GM18498 (cell line): ENCODE data around the gene FUZ.

Source experiments
- ATAC-seq: cut with Tn5 transposase; IDR thresholded peaks from one replicate; pipeline ENCODE4 v1.9.1; 2021; ENCODE audit warnings: mild to moderate bottlenecking, moderate library complexity; ENCODE audit not compliant: unreplicated experiment

Gene FUZ

DNA sequence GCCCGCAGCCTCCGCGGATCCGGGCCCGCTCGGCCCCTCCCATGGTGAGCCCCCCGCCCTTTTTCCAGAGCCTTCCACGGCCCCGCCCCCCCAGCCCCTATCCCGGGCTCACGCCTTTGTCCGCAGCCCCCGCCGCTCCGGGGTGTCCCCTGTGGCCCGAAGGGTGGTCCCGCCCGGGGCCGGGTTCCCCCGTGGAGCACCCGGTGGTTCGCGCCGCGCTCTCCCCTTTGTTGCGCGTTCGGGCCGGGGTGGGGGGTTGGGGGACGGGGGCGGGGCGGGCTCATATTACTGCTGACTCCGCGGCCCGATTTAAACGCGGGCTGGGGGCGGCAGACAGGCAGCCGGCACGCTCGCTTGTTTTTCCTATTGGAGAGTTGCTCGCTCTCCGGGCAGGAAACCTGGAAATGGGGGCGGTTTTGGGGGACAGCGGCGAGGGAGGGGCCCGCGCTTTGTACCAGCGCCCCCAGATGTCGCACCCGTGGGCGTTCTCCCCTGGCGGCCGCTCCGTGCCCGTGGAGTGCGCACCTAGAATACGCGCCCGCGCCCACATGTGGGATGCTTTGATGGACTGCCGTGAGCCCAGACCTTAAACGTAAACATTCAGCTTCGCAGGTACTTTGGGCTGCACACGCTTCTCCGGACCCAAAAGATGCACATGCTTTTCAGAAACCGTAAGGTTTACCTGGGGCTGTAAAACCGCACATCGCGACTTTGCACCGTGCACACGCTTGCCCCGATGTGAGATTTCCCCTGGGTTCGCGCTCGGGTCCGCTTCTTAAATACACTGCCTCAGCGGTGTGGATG, 38.6 kb upstream of the FUZ start:
- no peak for ATAC-seq

DNA sequence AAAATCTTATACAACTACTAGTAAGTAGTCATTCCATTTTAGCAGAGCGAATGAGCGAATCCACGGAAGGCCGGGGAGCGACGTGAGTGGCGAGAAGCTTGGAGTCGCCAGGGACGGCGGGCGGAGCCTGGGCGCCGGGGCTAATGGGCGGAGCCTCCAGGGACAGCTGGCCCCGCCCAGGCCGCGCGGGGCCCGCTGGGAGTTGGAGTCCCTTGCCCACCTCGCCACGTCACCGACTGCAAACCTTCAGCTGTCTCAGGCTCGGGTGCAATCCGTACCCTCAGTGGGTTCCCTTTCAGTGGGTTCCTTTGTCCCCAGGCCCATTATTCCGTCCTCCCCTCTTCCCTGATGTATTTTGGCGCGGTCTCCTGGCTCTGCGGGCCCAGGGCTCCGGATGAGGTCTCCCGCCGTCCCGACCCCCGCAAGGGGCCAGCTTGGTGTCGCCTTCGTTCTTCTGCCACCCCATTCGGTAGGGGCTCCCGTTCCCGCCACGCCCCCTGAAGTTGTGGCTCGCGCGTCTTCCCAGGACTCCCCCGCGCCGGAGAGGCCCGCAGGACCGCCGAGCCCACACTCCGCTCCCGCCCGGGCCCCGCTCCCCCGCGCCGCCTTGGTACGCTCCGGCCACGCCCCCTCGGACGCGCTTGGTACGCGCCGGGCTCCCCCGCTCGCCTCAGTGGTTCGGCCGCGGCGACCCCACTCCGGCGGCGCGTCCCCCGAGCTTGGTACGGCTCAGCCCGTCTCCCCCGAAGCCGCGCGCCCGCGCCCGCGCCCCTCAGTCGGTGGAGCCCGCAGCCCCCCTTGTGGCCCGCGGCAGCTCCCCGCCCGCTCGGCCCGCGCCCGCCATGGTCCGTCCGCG, 37.6 kb upstream of the FUZ start, which contains the start of gene PTOV1:
PTOV1 (plus strand) TSS at position 673 of the 856 bp plus-strand sequence.
- ATAC-seq: peak; percentile 77

DNA sequence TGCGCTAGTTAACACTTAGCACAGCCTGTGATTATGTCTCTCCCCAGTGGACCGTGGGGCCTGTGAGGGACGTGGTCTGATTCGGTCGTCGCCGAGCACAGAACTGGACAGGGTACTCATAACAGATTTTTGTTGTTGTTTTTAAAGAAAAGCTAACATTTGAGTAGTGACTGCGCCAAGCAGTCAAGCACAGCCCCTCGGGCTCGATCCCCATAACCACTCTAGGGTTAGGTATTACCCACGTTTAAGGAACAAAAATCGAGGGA, 37.1 kb upstream of the FUZ start:
- ATAC-seq: no peak

DNA sequence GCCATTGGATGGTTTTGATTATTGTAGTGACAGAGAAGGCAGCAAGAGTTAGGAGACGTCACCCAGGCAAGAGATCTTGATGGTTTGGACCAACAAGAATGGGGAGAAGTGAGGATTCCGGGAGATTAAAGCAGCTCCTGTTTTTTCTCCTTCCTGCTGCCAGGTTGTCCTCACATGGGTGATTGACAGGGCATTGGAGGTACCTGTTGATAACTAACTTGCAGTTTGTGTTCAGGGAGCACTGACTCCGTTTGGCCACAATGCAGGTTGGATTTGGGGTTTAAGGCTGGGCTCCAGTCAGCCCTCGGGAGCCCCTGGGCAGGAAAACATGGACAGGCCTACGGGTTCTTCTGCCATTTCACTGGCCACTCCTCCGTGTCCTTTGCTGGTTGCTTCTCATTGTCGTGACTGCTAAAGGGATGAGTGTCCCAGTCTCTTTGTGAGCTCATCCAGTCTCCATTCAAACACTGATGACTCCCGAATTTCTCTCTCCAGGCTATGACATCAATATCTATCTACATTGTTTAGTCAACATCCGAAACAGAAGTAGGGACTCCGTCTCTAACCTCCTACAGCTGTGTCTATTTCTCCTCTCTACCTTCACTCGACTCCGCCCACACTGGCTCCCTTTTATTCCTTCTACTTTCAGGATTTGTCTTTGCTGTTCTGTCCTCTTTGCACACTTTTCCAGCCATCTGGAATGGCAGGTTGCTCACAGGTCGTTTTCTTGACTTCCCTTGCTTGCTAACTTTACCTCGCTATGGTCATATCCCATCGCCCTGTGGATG, 36.5 kb upstream of the FUZ start:
- no peak for ATAC-seq

DNA sequence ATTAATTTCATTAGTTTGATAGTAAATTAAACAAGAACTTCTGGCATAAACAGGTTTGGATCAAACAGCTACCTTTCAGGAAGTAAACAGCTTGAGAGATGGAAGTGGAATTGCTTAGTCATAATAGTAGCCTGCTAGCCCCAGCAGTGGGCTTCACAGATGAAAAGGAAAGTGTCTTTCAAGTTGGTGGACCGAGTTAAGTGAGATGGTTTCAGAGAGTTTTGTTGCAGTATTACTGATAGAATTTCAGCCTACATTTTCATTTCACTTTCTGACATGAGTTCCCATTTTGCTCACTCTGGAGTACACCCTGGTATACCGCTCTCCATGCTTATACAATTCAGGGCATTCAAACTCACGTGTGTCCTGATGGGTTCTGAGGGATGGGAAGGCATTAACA, 35.8 kb upstream of the FUZ start:
- no peak for ATAC-seq

DNA sequence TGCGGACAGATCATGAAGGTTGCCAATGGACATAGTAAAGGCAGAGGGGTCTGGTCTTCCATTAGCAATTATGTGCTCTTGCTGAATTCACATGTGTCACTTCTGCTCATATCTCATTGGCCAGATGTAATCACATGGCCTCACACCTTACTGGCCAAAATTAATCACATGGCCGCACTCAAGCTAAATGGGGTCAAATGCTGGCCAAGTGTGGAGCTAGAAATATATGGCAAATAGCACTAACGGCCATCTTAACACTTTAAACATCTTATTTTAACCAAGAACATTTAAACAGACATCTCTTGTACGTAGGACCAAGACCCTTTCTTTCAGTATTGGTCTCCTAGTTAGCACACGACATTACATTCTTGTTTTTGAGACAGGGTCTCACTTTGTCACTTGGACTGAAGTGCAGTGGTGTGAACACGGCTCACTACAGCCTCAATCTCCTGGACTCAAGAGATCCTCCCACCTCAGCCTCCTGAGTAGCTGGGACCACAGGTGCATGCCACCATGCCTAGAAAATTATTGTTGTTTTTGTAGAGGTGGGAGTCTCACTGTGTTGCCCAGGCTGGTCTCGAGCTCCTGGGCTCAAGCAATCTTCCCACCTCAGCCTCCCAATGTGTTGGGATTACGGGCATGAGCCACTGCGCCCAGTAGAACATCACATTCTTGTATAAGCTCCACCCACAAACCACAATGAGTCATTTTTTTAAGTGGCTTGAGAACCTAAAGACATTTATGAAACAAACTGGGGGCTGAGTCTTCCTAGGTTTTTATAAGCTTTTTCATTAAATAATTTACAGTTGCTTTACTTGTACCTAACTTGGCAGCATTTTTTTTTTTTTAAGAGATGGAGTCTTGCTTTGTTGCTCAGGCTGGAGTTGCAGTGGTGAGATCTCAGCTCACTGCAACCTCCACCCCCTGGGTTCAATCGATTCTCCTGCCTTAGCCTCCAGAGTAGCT, 34.9 kb upstream of the FUZ start:
- ATAC-seq: no peak

DNA sequence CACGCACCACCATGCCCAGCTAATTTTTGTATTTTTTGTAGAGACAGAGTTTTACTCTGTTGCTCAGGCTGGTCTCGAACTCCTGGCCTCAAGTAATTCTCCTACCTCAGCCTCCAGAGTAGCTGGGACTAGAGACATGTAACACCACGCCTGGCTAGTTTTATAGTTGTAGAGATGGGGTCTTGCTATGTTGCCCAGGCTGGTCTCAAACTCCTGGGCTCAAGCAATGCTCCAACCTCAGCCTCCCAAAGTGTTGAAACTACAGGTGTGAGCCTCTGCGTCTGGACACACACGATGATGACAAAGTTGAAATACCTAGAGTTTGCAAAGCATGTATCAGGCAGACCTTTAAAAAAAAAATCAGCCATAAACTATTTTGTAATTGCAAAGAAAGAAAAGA, 33.3 kb upstream of the FUZ start:
- no peak for ATAC-seq

DNA sequence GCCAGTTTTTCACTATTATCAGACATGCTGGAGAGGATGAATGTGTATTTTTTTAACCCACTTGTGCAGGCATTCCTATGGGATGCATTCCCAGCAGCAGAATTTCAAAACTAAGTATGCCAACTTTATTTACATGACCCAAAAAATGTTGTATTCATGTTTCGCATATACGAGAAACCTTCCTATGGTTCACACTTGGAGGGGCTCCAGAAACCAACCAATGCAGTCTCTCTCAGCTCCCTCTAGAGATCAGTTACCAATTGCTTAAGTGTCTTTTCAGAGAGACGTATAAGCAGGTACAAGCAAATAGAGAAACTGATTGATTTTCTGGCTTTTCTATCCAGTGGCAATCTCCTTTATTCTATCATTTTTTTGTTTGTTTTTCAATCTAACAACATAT, 32.3 kb upstream of the FUZ start:
- ATAC-seq: no peak

DNA sequence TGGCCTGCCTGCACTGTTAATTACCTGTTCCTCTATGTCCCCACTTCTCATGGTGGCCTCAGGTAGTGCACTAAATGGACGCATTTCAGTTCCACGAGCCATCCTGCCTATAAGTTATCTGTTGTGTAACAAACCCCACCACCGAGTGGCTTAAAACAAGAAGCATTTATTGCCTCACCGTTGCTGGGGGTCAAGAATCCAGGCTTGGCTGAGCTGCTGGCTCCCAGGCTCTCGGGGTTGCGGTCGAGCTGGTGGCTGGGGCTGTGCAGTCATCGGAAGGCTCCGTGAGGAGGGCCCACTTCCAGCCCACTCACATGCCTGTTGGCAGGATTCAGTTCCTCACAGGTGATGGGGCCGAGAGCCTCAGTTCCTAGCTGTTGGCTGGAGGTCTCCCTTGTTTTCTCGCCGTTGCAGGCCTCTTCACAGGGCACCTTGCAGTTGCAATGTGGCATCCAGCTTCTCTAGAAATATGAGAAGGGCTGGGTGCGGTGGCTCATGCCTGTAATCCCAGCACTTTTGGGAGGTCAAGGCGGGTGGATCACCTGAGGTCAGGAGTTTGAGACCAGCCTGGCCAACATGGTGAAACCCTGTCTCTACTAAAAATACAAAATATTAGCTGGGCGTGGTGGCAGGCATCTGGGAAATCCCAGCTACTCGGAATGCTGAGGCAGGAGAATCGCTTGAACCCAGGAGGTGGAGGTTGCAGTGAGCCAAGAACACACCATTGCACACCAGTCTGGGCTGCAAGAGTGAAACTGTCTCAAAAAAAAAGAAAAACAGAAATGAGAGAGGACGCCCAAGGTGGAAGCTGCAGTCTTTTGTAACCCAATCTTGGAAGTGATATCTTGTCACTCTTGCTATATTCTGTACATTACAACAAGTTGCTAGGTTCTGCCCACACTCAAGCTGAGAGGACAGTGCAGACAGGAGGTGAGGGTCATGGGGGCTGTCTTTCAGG, 31.3 kb upstream of the FUZ start:
- ATAC-seq: no peak

DNA sequence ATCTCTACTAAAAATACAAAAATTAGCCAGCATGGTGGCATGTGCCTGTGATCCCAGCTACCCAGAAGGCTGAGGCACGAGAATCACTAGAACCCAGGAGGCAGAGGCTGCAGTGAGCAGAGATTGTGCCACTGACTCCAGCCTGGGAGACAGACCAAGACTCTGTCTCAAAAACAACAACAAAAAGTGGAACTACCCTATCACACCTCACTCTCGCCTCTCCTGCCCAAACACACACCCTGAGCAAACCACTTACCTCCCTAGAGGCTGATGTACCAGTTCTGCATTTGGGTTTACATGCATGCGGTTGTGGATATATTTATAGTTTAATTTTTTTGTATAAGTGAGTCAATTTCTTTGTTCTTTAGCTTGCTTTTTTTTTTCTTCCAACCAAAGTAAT, 30.2 kb upstream of the FUZ start:
- ATAC-seq: peak; percentile 61

DNA sequence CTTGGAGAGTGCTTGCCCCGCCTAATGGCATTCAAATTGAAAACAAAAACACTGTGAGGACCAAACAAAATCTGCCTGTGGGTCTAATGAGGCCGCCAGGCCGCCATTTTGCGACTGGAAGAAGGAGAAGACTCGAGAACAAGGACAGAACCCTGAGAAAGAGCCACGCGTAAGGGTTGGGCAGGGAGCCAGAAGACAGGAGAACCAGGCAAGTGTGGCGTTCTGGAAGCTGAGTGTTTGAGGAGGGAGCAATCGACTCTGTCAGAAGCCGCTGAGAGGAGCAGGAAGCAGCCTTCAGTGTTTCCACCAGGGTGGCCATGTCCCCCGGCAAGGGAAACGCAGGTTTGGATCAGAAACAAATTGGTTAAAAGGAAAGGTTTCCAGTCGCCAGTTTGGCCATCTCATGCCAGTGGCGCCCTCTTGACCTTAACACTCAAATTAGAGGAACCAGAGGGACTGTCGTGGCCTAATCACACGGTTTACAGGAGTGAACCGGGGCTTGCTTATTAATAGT, 27.7 kb upstream of the FUZ start:
- ATAC-seq: no peak

DNA sequence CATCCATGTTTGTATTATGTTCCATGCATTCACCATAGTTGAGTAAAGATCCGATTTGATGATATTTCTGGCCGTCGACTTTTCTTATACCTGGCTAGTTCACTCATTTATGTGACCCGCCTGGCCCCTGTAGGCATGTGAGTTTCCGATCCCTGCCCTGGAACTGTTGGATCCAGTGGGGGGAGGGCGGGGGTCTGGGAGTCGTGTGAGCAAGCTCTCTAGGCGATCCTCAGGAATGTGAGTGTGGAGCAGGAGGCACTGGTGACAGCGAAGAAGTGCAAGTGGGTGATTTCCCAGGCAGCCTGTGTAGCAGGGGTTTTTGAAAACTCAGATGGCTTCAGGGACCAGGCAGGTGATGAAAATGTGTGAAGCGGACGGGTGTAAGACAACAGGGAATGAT, 27.2 kb upstream of the FUZ start:
- no peak for ATAC-seq

DNA sequence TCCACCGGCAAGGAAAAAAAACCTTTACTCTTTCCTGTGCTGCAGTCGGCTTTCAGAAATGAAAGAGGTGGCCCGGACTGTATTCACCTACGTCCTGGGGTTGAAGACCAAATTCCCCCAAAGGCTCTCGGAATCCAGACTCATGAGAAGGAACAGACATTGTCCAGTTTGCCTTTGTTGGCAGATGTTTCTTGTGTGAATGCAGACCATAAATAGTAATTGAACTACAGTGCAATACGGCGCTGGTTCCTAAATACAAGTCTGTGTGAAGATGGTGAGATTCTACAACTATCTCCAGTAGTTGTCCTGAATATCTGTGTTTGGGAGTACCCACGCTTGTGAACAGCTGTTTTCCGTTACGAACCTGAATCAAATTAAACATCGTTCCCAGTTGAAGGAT, 26.6 kb upstream of the FUZ start:
- ATAC-seq: no peak

DNA sequence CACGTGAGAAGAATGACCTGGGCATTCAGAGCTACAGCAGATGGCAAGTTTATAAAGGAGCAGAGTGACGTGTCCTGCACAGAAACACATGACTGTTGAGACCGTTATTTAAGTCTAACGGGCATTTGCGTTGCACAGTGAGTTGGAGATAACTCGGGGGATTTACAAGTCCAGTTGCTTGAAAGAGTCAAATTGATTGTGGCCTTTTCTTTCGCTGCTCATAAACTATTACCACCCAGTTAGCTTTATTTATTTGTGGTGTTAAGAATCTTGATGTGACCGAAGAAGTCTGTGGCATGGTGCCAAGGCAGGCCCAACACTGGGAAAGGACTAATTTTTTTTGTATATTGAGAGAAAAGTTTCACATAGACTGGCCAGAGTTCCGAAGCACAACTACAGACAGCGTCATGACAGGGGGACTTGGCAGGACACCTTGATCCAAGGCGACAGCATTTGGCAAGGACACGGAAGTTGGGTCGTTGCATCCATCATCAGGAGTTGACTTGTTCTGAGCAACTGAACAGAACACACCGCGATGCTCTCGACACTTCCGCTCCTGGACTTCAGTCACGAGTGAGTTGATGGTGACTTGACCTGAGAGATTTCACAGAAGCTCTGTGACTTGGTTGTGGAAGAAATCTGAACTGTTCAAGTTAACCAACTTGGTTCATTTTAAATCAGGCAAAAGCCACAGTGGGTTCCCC, 25.9 kb upstream of the FUZ start:
- ATAC-seq: no peak

DNA sequence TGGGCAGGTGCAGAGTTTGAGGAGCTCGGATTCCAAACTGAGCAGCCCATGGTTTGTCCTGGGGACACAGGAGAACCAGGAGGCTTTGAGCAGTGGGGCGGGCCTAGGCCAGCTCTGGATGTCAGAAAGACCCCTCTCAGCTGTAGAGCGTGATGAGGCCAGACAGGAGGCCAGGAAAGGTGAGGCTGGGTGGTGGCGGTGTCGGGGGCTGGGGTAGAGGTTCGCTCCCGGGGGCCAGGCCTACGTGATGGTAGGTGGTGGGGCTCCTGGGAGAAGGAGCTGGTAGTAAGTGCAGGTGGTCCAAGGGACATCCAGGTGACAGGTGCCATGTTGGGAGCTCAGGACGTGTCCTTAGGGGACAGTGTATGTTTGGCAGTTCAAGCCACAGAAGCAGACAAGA, 24.3 kb upstream of the FUZ start:
- ATAC-seq: no peak

DNA sequence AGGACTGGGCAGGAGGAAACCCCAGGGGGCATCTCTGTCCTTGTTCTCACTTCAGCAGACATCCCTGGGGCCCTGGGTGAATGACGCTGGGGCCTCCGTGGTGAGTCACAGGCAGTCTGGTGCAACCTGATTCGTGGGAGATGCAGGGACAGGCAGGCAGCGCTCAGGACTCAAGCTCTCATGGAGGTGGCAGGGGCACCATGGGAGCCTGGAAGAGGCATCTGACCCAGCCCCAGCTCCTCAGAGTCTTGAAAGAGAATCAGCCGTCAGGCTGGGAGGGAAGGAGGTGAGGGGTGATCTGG, 23.9 kb upstream of the FUZ start:
- ATAC-seq: no peak

DNA sequence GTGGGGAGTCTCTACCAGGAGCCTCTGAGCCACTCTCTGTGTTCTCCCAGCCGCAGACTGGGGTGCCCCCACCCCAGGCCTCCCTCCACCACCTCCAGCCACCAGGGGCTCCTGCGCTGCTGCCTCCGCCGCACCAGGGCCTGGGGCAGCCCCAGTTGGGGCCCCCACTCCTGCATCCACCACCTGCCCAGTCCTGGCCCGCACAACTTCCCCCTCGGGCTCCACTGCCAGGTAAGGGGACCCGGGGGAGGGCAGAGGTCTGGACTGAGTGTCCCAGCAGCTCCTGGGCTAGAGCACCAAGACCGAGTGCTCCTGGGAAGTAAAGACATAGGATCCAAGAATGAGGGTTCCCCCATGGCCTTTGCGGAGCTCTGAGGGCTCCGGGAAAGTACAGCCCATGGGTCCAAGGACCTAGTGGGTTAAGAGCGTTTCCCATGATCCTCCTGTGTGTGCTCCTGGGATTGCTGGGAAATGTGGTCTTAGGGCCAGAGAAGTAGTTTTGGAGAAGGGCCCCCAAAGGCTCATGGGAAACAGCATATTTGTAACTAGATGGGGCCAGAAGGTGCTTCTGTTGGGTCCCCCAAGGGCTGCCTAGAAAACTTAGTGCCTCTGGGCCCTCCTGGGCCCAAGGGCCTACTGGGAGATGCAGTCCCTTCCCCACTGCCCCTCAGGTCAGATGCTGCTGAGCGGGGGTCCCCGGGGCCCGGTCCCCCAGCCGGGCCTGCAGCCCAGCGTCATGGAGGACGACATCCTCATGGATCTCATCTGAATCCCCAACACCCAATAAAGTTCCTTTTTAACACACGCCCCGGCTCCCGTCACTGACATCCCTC, 23.3 kb upstream of the FUZ start:
- no peak for ATAC-seq

DNA sequence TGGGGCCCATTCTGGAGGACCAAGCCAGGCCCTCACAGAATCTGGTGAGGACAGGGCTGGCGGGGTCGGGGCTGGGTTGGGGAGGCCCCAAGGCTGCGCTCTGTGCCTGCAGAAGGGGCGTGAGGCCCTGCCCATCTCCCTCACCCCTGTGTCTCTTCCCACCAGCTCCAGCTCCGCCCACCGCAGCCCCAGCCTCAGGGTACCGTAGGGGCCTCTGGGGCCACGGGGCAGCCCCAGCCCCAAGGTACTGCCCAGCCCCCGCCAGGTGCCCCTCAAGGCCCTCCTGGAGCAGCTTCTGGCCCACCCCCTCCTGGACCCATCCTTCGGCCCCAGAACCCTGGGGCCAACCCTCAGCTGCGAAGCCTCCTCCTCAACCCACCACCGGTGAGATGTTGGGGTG, 22.5 kb upstream of the FUZ start:
- ATAC-seq: no peak
